HepG2 (cell line): ENCODE results near the gene CAMTA1. TPM values are rescaled to one million over a fixed set of nuclear protein-coding genes. Genes with fewer than 3 reads are reported as not detected.

Experiments used
- ATF1 ChIP-seq: IDR thresholded peaks from 2 replicates; pipeline ENCODE4 v1.6.1; 2016; ENCODE audit warnings: mild to moderate bottlenecking, control low read depth
- BATF2 ChIP-seq: sonication (generic); formaldehyde crosslinking; IDR thresholded peaks from 2 replicates; pipeline ENCODE4 v1.8.0; 2022; ENCODE audit warnings: mild to moderate bottlenecking, missing genetic modification reagents, moderate library complexity
- BORCS8-MEF2B ChIP-seq: sonication (generic); formaldehyde crosslinking; IDR thresholded peaks from 2 replicates; pipeline ENCODE4 v1.8.0; 2022; ENCODE audit warnings: mild to moderate bottlenecking, missing genetic modification reagents
- CBX2 ChIP-seq, 2 experiments: fragments of 200-600 bp in 1 of 2; sonication (generic); formaldehyde crosslinking in 1 of 2; IDR thresholded peaks; 2 replicates each; pipeline versions ENCODE4 v1.7.0 to v1.8.1; 2018 to 2022; ENCODE audit warnings: low read depth in 2 of 2, low read length in 1 of 2, mild to moderate bottlenecking in 1 of 2, missing genetic modification reagents in 1 of 2
- CEBPG ChIP-seq: IDR thresholded peaks from 2 replicates; pipeline ENCODE4 v1.6.1; 2016
- GATAD1 ChIP-seq: IDR thresholded peaks from 2 replicates; pipeline ENCODE4 v1.6.1; 2016; ENCODE audit warnings: missing genetic modification reagents, missing compliant biosample characterization
- GMEB1 ChIP-seq: sonication (generic); formaldehyde crosslinking; IDR thresholded peaks from 2 replicates; pipeline ENCODE4 v1.5.1; 2020; ENCODE audit warnings: missing genetic modification reagents, mild to moderate bottlenecking, borderline replicate concordance
- HIVEP1 ChIP-seq: sonication (generic); formaldehyde crosslinking; IDR thresholded peaks from 2 replicates; pipeline ENCODE4 v1.4.0; 2020; ENCODE audit warnings: mild to moderate bottlenecking, missing genetic modification reagents
- KDM4B ChIP-seq: sonication (generic); formaldehyde crosslinking; IDR thresholded peaks from 2 replicates; pipeline ENCODE4 v1.4.0; 2020; ENCODE audit warnings: missing genetic modification reagents
- MIER2 ChIP-seq: IDR thresholded peaks from 2 replicates; pipeline ENCODE4 v1.6.1; 2016; ENCODE audit warnings: missing biosample characterization, missing genetic modification reagents
- PAXIP1 ChIP-seq: sonication (generic); formaldehyde crosslinking; conservative IDR thresholded peaks from 2 replicates; pipeline ENCODE4 v1.4.0; 2020; ENCODE audit warnings: mild to moderate bottlenecking, missing genetic modification reagents, moderate library complexity
- SOX5 ChIP-seq: IDR thresholded peaks from 2 replicates; pipeline ENCODE4 v1.6.1; 2016; ENCODE audit warnings: borderline replicate concordance
- TFDP2 ChIP-seq: sonication (generic); formaldehyde crosslinking; IDR thresholded peaks from 2 replicates; pipeline ENCODE4 v1.4.0; 2020; ENCODE audit warnings: missing genetic modification reagents
- ZNF331 ChIP-seq: sonication (generic); formaldehyde crosslinking; IDR thresholded peaks from 2 replicates; pipeline ENCODE4 v1.4.0; 2020; ENCODE audit warnings: missing genetic modification reagents
- ZNF513 ChIP-seq: sonication (generic); formaldehyde crosslinking; conservative IDR thresholded peaks from 2 replicates; pipeline ENCODE4 v1.5.0; 2020; ENCODE audit warnings: missing genetic modification reagents
- ZNF687 ChIP-seq: sonication (generic); formaldehyde crosslinking; IDR thresholded peaks from 2 replicates; pipeline ENCODE4 v1.5.1; 2020; ENCODE audit warnings: mild to moderate bottlenecking, missing genetic modification reagents, moderate library complexity
- polyA plus RNA-seq, 8 experiments: library from polyadenylated mRNA; depleted of rRNA in 3 of 8; stranded (reverse) in 7 of 8; unstranded in 1 of 8; fragments of >200 nt; fragmentation: Illumina TruSeq in 4 of 8; extraction: Trizol in 4 of 8; gene quantifications; 2 replicates each; pipeline versions ENCODE4 v1.2.1 to v1.2.3, GENCODE V29; 2011 to 2016; ENCODE audit warnings: low read depth in 4 of 8, missing spikeins in 1 of 8, mixed read lengths in 1 of 8; ENCODE audit not compliant: insufficient read depth in 1 of 8
- total RNA-seq, 5 experiments: library from RNA; depleted of rRNA; stranded (reverse); fragments of >200 nt; fragmentation: Illumina TruSeq; extraction: Trizol; gene quantifications; 2 replicates each; pipeline ENCODE4 v1.2.3, GENCODE V29; 2016; ENCODE audit warnings: low read depth in 1 of 5

Gene CAMTA1
- total and polyA plus RNA-seq, 2 of the 13 experiments (the other 11 are each of a cell fraction or from before 2014, with no cell fraction given): 25.0 to 36.4 TPM

GRCh38 chr1:7265771-7266371 lies 480.6 kb downstream of the CAMTA1 start (continued):
- no peak for TF ChIP-seq ATF1 (CRISPR knock-in tag)
- TF ChIP-seq KDM4B (CRISPR knock-in tag): no peak
- TF ChIP-seq TFDP2: peak; percentile 46; the same call in 1 of the 2 replicates
- 0 out of 2 replicates have a peak, but pooled peaks have one; percentile 44 for TF ChIP-seq MIER2
- no peak for TF ChIP-seq BORCS8-MEF2B (CRISPR knock-in tag)
- TF ChIP-seq SOX5: peak; percentile 41; the same call in 1 of the 2 replicates
- TF ChIP-seq ZNF687 (CRISPR knock-in tag): peak; percentile 62
- TF ChIP-seq ZNF513: no peak
- TF ChIP-seq PAXIP1 (CRISPR knock-in tag): peak; percentile 62; the same call in 1 of the 2 replicates
- TF ChIP-seq BATF2 (CRISPR knock-in tag): no peak
- 0 out of 2 replicates have a peak, but pooled peaks have one; percentile 31 for TF ChIP-seq GATAD1
- no peak for TF ChIP-seq GMEB1 (CRISPR knock-in tag)
- 0 out of 2 replicates have a peak, but pooled peaks have one; percentile 9 for TF ChIP-seq CEBPG (CRISPR knock-in tag)
- TF ChIP-seq HIVEP1 (CRISPR knock-in tag): no peak
- no peak for TF ChIP-seq CBX2 (IDR thresholded peaks at IDR 0.05; ENCODE audit: low read depth, low read length)
- TF ChIP-seq CBX2 (CRISPR knock-in tag; IDR thresholded peaks at IDR 0.05; ENCODE audit: low read depth): no peak
- peak; percentile 87 for TF ChIP-seq ZNF331 (CRISPR knock-in tag)
